ENCODE measurements around the gene ZNF595. TPM values are rescaled to one million over a fixed set of nuclear protein-coding genes. Genes with fewer than 3 reads are reported as not detected.
A peak's percentile ranks its signal among the peaks of the same experiment; 100 is the strongest.
"Not testable (repeated sequence)": the region's sequence is repeated elsewhere in the genome, so short reads cannot be mapped to it uniquely, and the experiment has no call there.

The ZNF595 gene
- total and polyA plus RNA-seq, 11 donors = 2.7 to 12.9 (median 7.1) TPM

GRCh38 chr4:64733-65132, 11.6 kb downstream of the ZNF595 start:
- H3K27ac ChIP-seq = not testable (repeated sequence)

GRCh38 chr4:71830-72229, 18.7 kb downstream of the ZNF595 start:
- 96 to 100% (median 98%) methylated on average over 1 of the region's 1 CpG for WGBS, 4 donors
- ATAC-seq (no peak), DNase-seq (no peak)
- Histone ChIP-seq H3K27me3 (no peaks in the 10 kb centered on the region), H3K4me1 (no peaks in the 10 kb centered on the region), H3K4me3 (no peak overlapping the region), H3K9me3 (peaks cover 0 to 85% (median 71%) of the 10 kb centered on the region in 12 donors), H3K36me3 (peaks cover 0 to 85% (median 25%) of the 10 kb centered on the region in 9 donors), H3K27ac (no peak overlapping the region)
- no peak for TF ChIP-seq CTCF (IDR thresholded peaks at IDR 0.05)
- no peak for TF ChIP-seq POLR2A (IDR thresholded peaks at IDR 0.05)
- intact Hi-C loops (cut with DNase I) = no loop called here

More at GRCh38 chr4:64733-65132, 11.6 kb downstream of the ZNF595 start:
- intact Hi-C loops (cut with DNase I); H3K4me3 ChIP-seq; DNase-seq; H3K27me3 ChIP-seq; H3K4me1 ChIP-seq: not testable (repeated sequence)
- peaks cover 0 to 17% (median 8%) of the 10 kb centered on the region in 9 donors for H3K36me3 ChIP-seq
- H3K9me3 ChIP-seq = peaks cover 0 to 19% (median 10%) of the 10 kb centered on the region in 12 donors
- ATAC-seq = peak in 1 of 4 donors; percentile 15

- Histone ChIP-seq H3K27me3 (no peaks in the 10 kb centered on the region), H3K4me1 (no peaks in the 10 kb centered on the region), H3K36me3 (peaks cover 12 to 97% (median 27%) of the 10 kb centered on the region in 9 donors), H3K9me3 (peaks cover 3 to 100% (median 99%) of the 10 kb centered on the region in 12 donors), H3K4me3 (no peak overlapping the region), H3K27ac (no peak overlapping the region)
- TF ChIP-seq CTCF (IDR thresholded peaks at IDR 0.05) = no peak
- no peak for TF ChIP-seq POLR2A (IDR thresholded peaks at IDR 0.05)
- DNase-seq (no peak), ATAC-seq (no peak)
- WGBS, 4 donors = 95 to 97% (median 96%) methylated on average over 3 of the region's 3 CpGs
- intact Hi-C loops (cut with DNase I) = no loop called here
Observed at GRCh38 chr4:85951-86350, 32.8 kb downstream of the ZNF595 start.

- ATAC-seq; H3K4me1 ChIP-seq; intact Hi-C loops (cut with DNase I); DNase-seq; H3K27me3 ChIP-seq; H3K4me3 ChIP-seq; H3K27ac ChIP-seq: not testable (repeated sequence)
- H3K36me3 ChIP-seq = peaks cover 12 to 95% (median 24%) of the 10 kb centered on the region in 9 donors
- WGBS, 4 donors = 93 to 98% (median 95%) methylated on average over 7 of the region's 7 CpGs
- H3K9me3 ChIP-seq = peaks cover 3 to 100% (median 99%) of the 10 kb centered on the region in 12 donors
Observed at GRCh38 chr4:86559-87324, 33.6 kb downstream of the ZNF595 start.

GRCh38 chr4:98386-98785, 45.3 kb downstream of the ZNF595 start:
- Histone ChIP-seq H3K36me3 (peaks cover 0 to 15% (median 0%) of the 10 kb centered on the region in 9 donors), H3K4me1 (no peaks in the 10 kb centered on the region), H3K27ac (no peak overlapping the region), H3K4me3 (no peak overlapping the region), H3K9me3 (peaks cover 0 to 100% (median 84%) of the 10 kb centered on the region in 12 donors), H3K27me3 (no peaks in the 10 kb centered on the region)
- intact Hi-C loops (cut with DNase I) = no loop called here
- no peak for ATAC-seq
- TF ChIP-seq CTCF (IDR thresholded peaks at IDR 0.05) (no peak), POLR2A (IDR thresholded peaks at IDR 0.05) (no peak)
- no peak for DNase-seq
- 89 to 100% (median 95%) methylated on average over 1 of the region's 1 CpG for WGBS, 4 donors
